Central memory CD4-positive, alpha-beta T cell (primary cell): ENCODE results near the gene TMEM132E.

Experiments
- DNase-seq: peaks from one replicate; pipeline ENCODE4 v3.0.0; 2022

The TMEM132E gene

GRCh38 chr17:34569591-34569990, 9.8 kb upstream of the TMEM132E start:
- DNase-seq: no peak

GRCh38 chr17:34570506-34570905, 8.9 kb upstream of the TMEM132E start:
- no peak for DNase-seq

DNA sequence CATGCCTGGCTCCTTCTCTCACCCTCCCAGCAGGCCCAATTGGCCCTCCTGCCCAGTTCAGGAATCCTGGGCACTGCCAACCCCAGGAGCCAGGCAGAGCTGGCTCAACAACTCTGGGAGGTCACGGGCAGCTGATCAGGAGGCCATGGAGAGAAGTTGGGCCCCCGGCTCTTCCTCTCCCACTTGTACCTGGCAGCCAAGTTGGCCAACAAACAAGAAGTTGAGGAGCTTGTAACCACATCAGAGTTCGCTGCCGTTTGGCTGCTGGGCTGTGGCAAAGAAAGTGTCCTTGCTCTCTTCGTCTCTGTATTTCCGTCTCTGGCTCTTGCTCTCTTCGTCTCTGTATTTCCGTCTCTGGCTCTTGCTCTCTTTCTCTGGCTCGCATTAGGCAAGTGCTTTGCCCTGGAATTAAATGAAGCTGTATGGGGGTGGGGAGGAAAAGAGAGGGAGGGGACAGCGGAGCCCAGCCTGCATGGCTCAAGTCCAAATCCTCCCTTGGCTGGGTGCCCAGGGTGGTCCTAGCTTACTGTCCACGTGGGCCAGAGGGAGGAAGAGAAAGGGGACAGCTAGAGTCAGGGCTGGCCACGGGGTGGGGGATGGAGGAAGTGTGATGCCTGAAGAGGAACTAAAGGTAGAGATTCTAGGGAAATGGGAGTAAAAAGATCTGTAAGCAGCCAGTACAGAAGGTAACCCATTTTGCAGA, 7.8 kb upstream of the TMEM132E start:
- no peak for DNase-seq

DNA sequence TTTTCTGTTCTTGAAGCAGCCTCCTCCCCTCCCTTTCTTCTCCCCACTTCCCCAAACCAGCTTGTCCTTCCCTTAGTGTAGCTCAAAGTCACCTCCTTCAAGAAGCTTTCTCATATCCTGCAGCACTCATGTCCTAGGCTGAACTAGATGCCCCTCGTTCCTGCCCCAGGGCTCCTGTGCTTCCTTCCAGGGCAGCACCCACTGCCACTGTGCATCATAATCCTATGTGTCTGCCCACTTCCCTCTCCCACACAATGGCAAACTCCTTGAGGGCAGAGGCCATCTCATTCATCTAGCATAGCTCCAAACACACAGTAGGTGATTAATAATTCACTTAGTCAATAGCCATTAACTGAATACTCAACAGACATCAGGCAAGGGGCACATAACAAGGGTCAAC, 6.9 kb upstream of the TMEM132E start:
- DNase-seq: no peak

GRCh38 chr17:34575182-34575581, 4.2 kb upstream of the TMEM132E start:
- DNase-seq: no peak

DNA sequence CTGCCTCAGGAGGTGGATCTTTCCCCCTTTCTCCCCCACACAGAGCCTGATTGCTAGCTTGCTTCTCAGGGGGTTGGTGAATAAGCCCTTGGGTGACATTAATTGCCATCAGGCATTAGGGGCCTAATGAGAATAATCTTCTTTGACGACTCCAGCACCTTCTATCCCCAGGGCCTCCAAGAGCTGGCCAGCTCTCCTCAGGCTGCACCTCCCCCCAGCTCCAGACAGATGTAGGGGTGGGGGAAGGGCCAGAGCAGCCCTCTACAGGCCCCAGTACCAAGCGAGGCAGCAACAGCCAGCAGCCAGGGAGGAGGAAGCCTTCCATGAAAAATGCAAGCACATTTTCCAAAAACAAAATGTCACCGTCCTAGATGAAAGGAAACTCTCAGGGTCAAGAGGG, 1.4 kb upstream of the TMEM132E start:
- DNase-seq: no peak

GRCh38 chr17:34578656-34579016, 746 bp upstream of the TMEM132E start:
- no peak for DNase-seq

DNA sequence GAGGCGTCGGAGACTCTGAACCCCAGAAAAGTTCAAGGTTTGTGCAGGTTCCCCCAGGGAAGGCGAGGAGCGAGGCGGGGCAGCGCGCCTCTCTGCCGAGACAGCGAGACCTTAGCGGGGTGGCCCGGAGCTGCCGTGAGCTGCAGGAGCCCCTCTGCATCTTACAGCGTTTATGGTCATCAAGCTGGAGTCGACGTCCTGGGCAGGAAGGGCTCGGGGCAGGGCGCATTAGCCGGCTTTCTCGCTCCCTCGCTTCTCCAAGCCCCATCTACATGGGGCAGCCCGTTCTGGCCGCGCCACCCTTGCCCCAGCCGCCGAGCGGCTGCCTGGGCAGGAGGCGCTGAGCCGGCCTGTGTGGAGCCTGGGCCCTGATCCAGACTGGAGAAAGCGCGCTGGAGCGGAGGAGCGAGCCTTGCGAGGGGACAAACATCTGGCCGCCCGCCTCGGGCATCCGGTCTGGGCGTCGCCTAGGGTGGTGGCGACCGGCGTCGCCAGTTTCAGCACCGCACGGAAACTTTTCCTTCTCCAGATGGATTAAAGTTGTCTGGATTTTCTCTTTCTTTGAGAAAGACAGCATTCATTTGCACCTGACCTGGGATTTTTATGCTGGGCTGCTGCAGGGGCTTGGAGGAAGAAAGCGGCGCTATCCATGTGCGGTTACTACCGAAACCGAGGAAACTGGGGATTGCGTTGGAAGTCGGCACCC, 750 bp downstream of the TMEM132E start:
- no peak for DNase-seq

GRCh38 chr17:34580685-34581445, 1.5 kb downstream of the TMEM132E start:
- no peak for DNase-seq

DNA sequence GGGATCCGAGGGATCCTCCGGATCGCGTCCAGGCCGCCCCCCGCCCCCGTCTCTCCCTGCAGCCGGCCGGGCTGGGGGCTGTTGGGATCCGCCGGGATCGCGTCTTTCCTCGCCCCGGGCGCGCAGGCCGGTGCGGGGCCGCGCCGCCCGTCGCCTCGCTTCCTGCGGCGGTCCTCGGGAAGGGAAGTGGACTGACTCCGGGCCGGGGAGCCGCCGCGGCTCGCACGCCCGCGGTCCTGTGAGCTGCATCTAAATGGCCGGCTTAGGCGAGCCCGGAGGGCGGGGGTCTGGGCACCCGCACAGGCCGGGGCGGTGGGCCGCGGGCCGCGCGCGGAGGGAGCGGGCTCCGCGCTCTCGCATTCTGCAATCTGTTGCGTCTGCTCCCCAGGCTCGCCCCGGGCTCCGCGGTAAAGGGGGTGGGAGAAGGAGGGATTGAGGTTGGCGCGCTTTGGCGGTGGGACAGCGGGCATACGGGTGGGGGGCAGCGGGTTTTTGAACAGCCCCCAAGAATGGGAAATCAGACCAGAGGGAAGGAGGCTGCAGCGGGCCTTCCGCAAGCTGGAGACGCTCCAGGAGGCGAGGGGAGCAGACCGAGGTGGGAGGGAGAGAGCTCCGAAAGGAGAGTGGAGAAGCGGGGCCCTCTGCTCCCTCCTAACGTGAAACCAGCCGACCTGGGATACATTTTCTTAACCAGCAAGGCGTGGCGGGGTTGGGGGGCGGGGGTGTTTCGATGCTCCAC, 2.2 kb downstream of the TMEM132E start:
- no peak for DNase-seq

DNA sequence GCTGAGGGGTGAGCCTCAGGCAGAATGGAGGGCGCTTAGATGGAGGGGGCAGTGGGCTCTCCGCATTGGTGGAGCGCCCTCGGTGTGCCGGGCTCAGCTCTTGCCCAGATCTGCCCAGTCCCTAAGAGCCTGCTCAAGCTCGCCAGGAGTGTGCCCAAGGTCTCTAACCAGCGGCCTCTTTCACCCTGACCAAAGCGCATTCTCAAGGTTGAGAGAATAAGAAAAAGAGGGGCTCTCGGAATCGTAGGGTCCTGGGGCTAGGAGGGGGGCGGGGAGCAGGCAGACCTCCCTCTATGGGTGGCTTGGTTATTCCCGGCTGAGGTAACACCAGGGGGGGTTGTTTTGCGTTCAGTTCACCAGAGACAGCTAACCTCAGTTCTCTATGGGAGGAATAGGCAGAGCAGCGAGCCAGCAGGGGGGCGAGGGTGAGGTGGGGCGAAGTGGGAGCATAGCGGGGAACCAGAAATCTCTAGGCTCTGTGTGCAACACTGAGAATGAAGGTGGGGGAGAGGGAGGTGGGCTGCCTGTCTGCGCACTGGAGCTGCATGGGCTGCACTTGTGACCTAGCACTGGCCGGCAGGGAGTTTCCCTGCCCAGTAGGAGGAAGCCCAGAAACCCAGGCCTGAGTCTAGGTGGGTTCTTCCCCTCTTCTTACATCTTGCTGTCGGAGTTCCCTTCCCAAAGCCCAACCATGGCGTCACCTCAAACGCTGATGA, 3.0 kb downstream of the TMEM132E start:
- DNase-seq: no peak

DNA sequence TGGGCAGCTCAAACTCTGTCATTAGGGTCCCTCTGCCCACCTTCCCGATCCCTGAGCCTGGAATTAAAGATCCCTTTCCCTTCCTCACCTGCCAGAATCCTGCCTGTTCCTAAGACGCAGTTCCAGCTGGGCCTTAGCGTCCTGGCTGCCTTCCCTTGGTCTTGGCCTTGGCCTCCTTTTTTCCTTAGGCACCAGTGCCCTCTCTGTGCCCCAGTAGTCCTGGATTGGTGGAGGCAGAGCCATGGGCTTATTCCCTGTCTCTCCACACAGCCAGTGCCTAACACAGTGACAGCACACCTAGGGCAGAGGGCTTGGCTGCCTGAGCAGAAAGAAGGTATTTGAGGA, 3.5 kb downstream of the TMEM132E start:
- DNase-seq: no peak

GRCh38 chr17:34584805-34585416, 5.5 kb downstream of the TMEM132E start:
- DNase-seq: no peak

GRCh38 chr17:34586346-34586846, 7.0 kb downstream of the TMEM132E start:
- DNase-seq: no peak

DNA sequence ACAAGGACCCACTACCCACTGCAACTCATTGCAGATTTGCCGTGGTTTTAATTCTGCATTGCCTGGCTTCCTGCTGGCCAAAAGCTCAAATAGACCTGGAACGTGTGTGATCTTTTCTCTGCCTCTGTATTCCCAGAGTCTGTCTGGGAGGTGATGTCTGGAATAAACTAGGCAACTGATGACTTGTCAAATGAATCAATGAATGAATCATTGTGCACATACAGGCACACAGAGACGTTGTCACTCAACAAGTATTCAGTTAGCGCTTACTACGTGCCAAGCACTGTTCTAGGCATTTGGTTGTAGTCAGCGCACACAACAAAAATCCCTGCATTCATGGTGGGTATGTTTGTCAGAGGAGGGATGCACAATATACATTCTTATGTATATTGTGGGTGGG, 8.9 kb downstream of the TMEM132E start:
- DNase-seq: no peak

- DNase-seq: no peak
These were observed 10.0 kb downstream of the TMEM132E start for GRCh38 chr17:34589120-34589965.

DNA sequence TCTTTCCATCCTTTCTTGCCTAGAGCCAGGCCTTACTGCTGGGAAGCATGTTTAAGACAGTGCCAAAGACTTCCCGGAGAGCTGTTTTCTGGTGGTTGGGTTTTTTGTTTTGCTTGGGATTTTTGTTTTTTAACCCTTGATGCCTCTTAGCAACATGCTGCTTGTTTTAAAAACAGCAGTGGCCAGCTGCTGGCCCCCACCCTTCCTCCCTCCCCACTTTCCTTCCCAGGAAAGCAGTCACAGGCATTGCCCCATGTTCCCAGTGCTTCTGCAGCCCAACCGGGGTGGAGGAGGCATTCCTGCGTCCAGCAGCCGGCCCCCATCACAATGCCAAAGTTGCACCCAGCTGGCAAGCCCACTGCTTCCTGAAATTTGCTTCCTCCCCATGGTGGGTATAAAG, 12.6 kb downstream of the TMEM132E start:
- DNase-seq: no peak

- DNase-seq: no peak
These were observed 17.5 kb downstream of the TMEM132E start for GRCh38 chr17:34596920-34597319.

DNA sequence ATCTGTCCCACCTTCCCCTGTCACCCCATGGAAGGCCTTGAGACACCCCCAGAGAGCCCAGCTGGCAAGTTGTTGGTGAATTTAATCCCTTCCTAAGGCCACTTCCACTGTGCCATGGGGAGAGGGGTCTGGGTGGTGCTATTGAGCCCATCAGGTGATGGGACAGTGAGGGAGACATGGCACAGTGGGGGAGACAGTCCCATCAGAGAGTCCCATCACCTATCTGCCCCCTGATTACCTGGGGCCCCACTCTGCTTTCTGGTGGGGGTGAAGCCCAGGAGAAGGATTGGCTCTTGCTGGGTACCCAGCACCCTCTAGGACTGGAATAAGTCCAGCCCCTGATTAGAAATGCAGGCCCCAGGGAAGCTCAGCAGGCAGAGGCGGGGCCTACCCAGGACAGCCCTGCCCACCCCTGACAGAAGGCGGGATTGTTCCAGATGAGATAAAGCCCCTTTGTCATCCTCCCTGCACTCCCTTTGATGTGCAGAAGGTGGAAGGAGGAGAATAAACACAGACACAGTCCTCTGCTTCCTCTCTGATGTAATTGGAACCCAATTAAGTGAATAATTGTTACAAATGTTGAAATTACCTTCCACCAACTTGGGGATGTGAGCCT, 18.9 kb downstream of the TMEM132E start:
- no peak for DNase-seq

DNA sequence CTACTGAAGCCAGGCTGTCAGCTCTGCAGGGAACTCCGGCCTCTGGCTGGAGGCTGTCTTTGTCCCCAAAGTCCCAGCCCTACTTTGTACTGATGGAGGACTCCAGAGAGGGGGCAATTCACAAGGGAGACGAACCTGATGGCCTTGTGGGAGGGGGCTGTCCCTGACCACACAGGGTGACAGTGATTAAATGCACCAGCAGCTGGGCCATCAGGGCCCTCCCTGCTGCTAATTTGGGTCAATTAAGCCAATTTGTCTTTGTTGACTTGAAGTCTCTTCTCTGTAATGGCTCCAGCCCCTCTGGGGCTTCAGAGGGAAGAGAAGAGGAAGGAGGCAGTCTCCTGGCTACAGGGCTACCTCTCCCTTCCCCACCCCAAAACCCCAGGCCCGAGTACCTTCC, 22.0 kb downstream of the TMEM132E start:
- DNase-seq: no peak

DNA sequence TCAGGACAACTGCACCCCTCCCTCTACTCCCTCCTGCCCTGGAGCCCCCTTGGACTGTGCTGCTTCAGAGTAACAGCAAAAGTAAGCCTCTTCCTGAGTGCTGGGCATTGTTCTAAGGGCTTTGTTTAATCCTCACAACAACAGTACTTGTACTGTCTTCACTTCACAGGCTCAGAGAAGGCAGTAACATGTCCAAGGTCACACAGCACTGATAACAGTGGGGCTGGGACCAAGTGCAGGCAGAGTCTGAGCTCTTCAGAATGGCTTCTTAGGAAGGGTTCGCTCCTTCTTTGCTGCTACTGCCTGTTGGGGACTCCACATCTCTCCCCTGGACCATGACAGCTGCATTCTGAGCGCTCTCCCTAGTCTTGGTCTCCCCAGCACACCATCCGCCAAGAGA, 24.6 kb downstream of the TMEM132E start:
- DNase-seq: no peak
